ENCODE results near the gene RPS6KA2.

RPS6KA2 gene

GRCh38 chr6:166569206-166569605 is 57.8 kb downstream of the RPS6KA2 start:
- DNase-seq, result no peak

- DNase-seq, result no peak
Measured at GRCh38 chr6:166567813-166568212, 59.2 kb downstream of the RPS6KA2 start.

- no peak for DNase-seq
Measured at GRCh38 chr6:166567107-166567506, 59.9 kb downstream of the RPS6KA2 start.

- no peak for DNase-seq
Measured at GRCh38 chr6:166566026-166567011, 60.7 kb downstream of the RPS6KA2 start.

GRCh38 chr6:166565084-166565967 is 61.7 kb downstream of the RPS6KA2 start:
- DNase-seq, result no peak

- DNase-seq, result no peak
Measured at GRCh38 chr6:166563805-166564204, 63.2 kb downstream of the RPS6KA2 start.

- no peak for DNase-seq
Measured at GRCh38 chr6:166563200-166563599, 63.9 kb downstream of the RPS6KA2 start.

GRCh38 chr6:166562726-166563125 is 64.3 kb downstream of the RPS6KA2 start:
- no peak for DNase-seq

GRCh38 chr6:166561771-166562359 is 65.2 kb downstream of the RPS6KA2 start:
- DNase-seq, result no peak

GRCh38 chr6:166560222-166560621 is 66.8 kb downstream of the RPS6KA2 start:
- no peak for DNase-seq

GRCh38 chr6:166559662-166560061 is 67.4 kb downstream of the RPS6KA2 start:
- DNase-seq, result no peak

- no peak for DNase-seq
Measured at GRCh38 chr6:166559211-166559610, 67.8 kb downstream of the RPS6KA2 start.

- DNase-seq, result no peak
Measured at GRCh38 chr6:166558156-166559005, 68.7 kb downstream of the RPS6KA2 start.

- peak in 1 of 5 donors; percentile 9 for DNase-seq
Measured at GRCh38 chr6:166556863-166557322, 70.2 kb downstream of the RPS6KA2 start.

- DNase-seq, result no peak
Measured at GRCh38 chr6:166556336-166556735, 70.7 kb downstream of the RPS6KA2 start.

- DNase-seq, result no peak
Measured at GRCh38 chr6:166555086-166555485, 72.0 kb downstream of the RPS6KA2 start.

- no peak for DNase-seq
Measured at GRCh38 chr6:166554316-166554715, 72.7 kb downstream of the RPS6KA2 start.

GRCh38 chr6:166553563-166554271 is 73.3 kb downstream of the RPS6KA2 start:
- no peak for DNase-seq

- no peak for DNase-seq
Measured at GRCh38 chr6:166552600-166552999, 74.5 kb downstream of the RPS6KA2 start.

- no peak for DNase-seq
Measured at GRCh38 chr6:166551754-166552495, 75.1 kb downstream of the RPS6KA2 start.
